ENCODE results near the gene IP6K2.

Gene IP6K2

DNA sequence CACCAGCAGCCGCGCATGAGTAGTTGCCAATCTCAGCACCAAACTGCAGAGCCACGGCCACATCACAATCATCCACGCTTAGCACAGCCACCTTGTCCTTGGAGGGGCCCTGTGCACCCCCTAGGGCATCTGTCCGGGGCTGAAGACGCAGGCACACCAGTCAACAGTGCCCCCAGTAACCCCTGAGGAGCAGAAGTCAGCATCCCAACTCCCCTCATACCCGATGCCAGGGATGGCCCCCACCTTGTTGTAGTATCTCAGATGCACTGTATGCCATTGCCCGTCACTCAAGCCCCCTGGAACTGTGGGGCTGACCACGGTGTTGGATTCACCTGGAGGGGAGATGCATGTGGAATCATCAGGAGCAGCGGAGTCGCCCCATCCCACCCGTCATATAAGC lies 62.0 kb downstream of the IP6K2 start:
- TF ChIP-seq, protein P1, sequence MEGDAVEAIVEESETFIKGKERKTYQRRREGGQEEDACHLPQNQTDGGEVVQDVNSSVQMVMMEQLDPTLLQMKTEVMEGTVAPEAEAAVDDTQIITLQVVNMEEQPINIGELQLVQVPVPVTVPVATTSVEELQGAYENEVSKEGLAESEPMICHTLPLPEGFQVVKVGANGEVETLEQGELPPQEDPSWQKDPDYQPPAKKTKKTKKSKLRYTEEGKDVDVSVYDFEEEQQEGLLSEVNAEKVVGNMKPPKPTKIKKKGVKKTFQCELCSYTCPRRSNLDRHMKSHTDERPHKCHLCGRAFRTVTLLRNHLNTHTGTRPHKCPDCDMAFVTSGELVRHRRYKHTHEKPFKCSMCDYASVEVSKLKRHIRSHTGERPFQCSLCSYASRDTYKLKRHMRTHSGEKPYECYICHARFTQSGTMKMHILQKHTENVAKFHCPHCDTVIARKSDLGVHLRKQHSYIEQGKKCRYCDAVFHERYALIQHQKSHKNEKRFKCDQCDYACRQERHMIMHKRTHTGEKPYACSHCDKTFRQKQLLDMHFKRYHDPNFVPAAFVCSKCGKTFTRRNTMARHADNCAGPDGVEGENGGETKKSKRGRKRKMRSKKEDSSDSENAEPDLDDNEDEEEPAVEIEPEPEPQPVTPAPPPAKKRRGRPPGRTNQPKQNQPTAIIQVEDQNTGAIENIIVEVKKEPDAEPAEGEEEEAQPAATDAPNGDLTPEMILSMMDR (IDR thresholded peaks at IDR 0.05; ENCODE audit: low read depth, low read length), result no peak
- H3K4me3 ChIP-seq (ENCODE audit: low read depth, low read length), result no peak overlapping the region

DNA sequence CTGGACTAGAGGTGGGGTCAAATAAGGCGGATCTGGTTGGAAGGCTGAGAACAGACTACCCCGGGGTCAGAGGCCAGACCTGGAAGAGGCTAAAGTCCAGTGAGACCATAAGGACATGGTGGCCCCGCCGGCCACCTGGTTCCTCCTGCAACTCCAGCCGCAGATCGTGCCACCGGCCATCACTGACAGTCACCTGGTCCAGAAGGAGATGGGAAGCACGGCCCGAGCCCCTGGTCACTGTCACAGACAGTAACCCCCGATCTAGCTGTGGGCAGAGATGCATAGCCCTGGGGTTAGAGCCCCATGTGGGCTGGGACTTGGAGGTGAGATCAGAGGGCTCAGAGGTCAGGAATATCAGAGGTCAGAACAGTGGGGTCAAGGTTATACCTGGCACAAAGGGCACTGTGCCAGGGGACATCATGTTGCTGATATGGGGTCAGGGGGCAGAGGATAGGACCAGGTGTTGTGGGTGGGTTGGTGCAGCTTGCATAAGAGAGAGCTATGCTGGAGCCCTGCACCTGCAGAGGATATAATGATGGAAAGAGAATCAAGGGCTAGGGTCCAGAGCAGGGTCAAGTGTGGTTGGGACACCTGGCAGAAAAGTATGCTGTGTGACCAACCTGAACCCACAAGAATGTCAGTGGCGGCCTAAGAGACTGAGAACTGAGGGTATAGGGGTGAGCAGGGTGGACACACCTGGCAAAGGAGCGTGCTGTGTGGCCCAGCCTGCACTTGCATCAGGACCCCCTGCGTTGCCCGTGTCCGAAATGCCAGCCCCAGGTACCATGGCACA lies 63.9 kb downstream of the IP6K2 start:
- TF ChIP-seq, protein P1 (IDR thresholded peaks at IDR 0.05; ENCODE audit: low read depth, low read length), result no peak
- no peak overlapping the region for H3K4me3 ChIP-seq (ENCODE audit: low read depth, low read length)

- no peak overlapping the region for H3K4me3 ChIP-seq (ENCODE audit: low read depth, low read length)
- TF ChIP-seq, protein P1 (IDR thresholded peaks at IDR 0.05; ENCODE audit: low read depth, low read length), result no peak
Observed at GRCh38 chr3:48651771-48652170, 65.2 kb downstream of the IP6K2 start.

- TF ChIP-seq, protein P1 (IDR thresholded peaks at IDR 0.05; ENCODE audit: low read depth, low read length), result no peak
- H3K4me3 ChIP-seq (ENCODE audit: low read depth, low read length), result no peak overlapping the region
Observed at GRCh38 chr3:48650723-48651122, 66.3 kb downstream of the IP6K2 start.

DNA sequence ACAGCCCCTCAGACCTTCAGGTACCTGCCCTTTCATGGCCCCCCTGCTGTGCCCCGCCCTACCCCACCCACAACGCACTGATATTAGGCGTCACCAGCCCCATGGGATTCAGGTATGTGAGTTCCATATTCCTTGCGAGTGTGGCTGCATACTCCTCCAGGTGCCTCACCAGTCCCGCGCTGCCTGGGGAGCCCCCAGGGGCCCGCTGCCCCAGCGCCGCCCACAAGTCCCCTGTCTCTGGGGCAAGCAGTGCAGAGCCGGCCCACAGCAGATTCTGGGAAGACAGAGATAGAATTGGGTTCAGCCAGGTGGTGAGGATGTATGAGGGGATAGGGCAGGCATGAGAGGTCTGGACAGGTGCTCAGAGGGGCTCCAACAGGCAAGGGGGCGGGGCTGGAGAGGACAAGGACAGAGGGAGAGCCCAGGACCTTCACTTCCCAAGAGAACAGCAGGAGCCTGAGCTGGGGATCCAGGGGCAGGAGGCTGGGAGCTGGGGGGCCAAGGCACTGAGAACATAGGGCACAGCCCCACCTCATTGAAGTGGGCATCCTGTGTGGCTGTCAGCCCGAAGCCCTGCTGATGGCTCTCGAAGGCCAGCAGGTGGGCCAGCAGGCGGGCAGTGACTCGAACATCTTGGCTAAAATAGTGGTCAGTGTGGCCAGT lies 68.7 kb downstream of the IP6K2 start:
- H3K4me3 ChIP-seq (ENCODE audit: low read depth, low read length), result no peak overlapping the region
- TF ChIP-seq, protein P1 (IDR thresholded peaks at IDR 0.05; ENCODE audit: low read depth, low read length), result no peak

DNA sequence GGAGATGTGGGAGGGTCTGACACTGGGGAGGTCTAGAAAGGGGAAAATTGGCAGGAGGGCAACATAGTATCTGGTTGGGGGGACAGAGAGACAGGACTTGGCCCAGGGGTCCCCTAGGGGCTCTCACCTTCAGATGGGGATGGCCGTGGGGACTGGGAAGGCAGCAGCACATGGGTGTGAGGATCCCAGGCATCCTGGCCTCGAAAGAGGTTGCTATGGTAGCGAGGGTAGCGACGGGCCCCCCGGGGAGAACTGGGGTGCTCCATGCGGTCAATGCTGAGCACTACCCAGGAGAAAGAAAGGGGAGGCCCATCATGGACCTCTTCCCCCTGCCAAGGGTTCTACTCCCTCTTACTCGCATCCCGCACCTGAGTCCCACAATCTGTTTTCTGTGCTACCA lies 69.3 kb downstream of the IP6K2 start:
- TF ChIP-seq, protein P1 (IDR thresholded peaks at IDR 0.05; ENCODE audit: low read depth, low read length), result no peak

More for the DNA sequence above, 69.3 kb downstream of the IP6K2 start:
- H3K4me3 ChIP-seq (ENCODE audit: low read depth, low read length), result no peak overlapping the region

Measured in WI38 (cell line).